ENCODE measurements around the gene CRYBB1.

The CRYBB1 gene

DNA sequence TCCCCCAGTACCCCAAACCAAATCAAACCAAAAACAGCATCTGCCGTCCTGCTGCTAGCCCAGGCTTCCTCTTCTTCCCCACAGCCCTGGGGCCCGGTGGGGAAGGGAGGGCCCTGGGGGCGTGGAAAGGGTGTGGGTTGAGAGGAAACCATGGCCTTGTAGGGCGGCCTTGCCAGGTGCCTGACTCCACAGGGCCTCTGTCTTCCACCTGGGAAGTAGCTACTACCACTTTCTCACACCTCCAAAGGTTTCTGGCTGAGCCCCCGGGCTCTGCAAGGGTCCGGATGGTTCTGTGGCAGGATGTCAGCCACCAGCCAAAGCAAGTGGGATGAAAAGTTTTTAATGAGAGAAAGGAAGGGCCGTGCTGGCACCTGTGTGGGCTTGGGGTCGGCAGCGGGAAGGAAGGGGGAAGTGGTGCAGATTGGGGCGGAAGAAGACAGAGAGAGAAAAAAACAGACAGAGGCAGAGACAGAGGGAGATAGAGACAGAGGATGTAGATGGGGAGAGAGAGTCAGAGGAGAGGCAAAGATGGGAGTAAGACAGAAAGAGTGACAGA is 38.4 kb downstream of the CRYBB1 start:
- Histone ChIP-seq H3K4me3 (replicated peaks; ENCODE audit: low read depth, low read length) (peak overlapping the region; percentile 12; the same call in 1 of the 2 replicates), H3K36me3 (ENCODE audit: control insufficient read depth, insufficient read depth, low read length) (no peaks in the 10 kb centered on the region; the same call in 1 of the 2 replicates)
- TF ChIP-seq CTCF (IDR thresholded peaks at IDR 0.05; ENCODE audit: insufficient read depth, low read length, poor library complexity, severe bottlenecking), result no peak

DNA sequence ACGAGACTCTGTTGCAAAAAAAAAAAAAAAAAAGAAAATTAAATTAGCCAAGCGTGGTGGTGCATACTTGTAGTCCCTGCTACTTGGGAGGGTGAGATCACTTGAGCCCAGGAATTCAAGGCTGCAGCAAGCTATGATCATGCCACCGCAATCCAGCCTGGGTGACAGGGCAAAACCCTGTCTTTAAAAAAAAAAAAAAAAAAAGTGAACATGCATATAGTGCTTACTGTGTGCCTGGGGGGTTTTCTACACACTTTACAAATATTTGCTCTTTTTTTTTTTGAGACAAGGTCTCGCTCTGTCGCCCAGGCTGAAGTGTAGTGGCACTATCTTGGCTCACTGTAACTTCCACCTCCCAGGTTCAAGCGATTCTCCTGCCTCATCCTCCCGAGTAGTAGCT is 40.7 kb downstream of the CRYBB1 start:
- no peak for TF ChIP-seq CTCF (IDR thresholded peaks at IDR 0.05; ENCODE audit: insufficient read depth, low read length, poor library complexity, severe bottlenecking)
- no peak for DNase-seq (ENCODE audit: extremely low read depth, insufficient read length)
- Histone ChIP-seq H3K4me3 (replicated peaks; ENCODE audit: low read depth, low read length) (no peak overlapping the region), H3K27me3 (replicated peaks; ENCODE audit: control insufficient read depth, insufficient read depth, low read length) (no peaks in the 10 kb centered on the region), H3K36me3 (ENCODE audit: control insufficient read depth, insufficient read depth, low read length) (no peaks in the 10 kb centered on the region; the same call in 1 of the 2 replicates)

More for the DNA sequence above, 38.4 kb downstream of the CRYBB1 start:
- no peaks in the 10 kb centered on the region for H3K27me3 ChIP-seq (replicated peaks; ENCODE audit: control insufficient read depth, insufficient read depth, low read length)
- DNase-seq (ENCODE audit: extremely low read depth, insufficient read length), result peak; percentile 79

DNA sequence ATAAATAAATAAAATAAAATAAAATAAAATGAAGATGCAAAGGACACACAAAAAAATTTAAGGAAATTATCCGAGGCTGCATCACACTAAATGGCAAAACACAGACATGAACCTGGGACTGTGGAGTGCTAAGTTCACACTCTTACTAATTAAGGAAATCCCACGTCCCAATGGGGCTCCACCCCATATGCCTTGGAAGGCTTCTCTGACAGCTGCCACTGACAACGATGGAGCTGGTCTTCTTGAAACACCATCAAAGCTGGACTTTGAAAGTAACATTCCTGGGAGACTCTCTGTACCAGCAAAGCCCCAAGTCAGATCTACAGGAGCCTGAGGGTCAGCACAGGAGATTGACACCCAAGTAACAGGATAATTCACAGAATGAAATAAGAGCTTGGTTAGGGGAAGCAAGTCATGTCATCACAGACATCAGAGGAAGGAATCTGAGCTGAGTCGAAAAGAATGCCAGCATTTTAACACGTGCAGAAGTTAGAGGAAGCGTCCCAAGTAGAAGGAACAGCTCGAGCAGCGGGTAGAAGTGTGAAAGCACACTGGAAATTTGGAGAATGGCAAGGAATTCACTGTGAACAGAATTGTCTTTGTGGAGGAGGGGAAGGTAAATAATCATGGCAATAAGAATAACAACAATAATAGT is 41.7 kb downstream of the CRYBB1 start:
- no peak for TF ChIP-seq CTCF (IDR thresholded peaks at IDR 0.05; ENCODE audit: insufficient read depth, low read length, poor library complexity, severe bottlenecking)
- Histone ChIP-seq H3K4me3 (replicated peaks; ENCODE audit: low read depth, low read length) (no peak overlapping the region), H3K36me3 (ENCODE audit: control insufficient read depth, insufficient read depth, low read length) (no peaks in the 10 kb centered on the region; the same call in 1 of the 2 replicates), H3K27me3 (replicated peaks; ENCODE audit: control insufficient read depth, insufficient read depth, low read length) (no peaks in the 10 kb centered on the region)
- DNase-seq (ENCODE audit: extremely low read depth, insufficient read length), result no peak

- Histone ChIP-seq H3K36me3 (ENCODE audit: control insufficient read depth, insufficient read depth, low read length) (peaks cover 1% of the 10 kb centered on the region), H3K27me3 (replicated peaks; ENCODE audit: control insufficient read depth, insufficient read depth, low read length) (no peaks in the 10 kb centered on the region), H3K4me3 (replicated peaks; ENCODE audit: low read depth, low read length) (no peak overlapping the region)
- DNase-seq (ENCODE audit: extremely low read depth, insufficient read length), result no peak
- no peak for TF ChIP-seq CTCF (IDR thresholded peaks at IDR 0.05; ENCODE audit: insufficient read depth, low read length, poor library complexity, severe bottlenecking)
Measured at GRCh38 chr22:26574001-26574723, 43.7 kb downstream of the CRYBB1 start.

- no peak for DNase-seq (ENCODE audit: extremely low read depth, insufficient read length)
- no peak for TF ChIP-seq CTCF (IDR thresholded peaks at IDR 0.05; ENCODE audit: insufficient read depth, low read length, poor library complexity, severe bottlenecking)
- Histone ChIP-seq H3K36me3 (ENCODE audit: control insufficient read depth, insufficient read depth, low read length) (peaks cover 1% of the 10 kb centered on the region), H3K4me3 (replicated peaks; ENCODE audit: low read depth, low read length) (no peak overlapping the region), H3K27me3 (replicated peaks; ENCODE audit: control insufficient read depth, insufficient read depth, low read length) (no peaks in the 10 kb centered on the region)
Measured at GRCh38 chr22:26573026-26573662, 44.7 kb downstream of the CRYBB1 start.
